ENCODE data around the gene RAD51AP2. TPM values are rescaled to one million over a fixed set of nuclear protein-coding genes. Genes with fewer than 3 reads are reported as not detected.

RAD51AP2 gene
- total and polyA plus RNA-seq, 2 of the 13 experiments (the other 11 are each of a cell fraction or from before 2014, with no cell fraction given): 0.11 to 0.12 TPM

GRCh38 chr2:17539611-17540092 lies 21.4 kb upstream of the RAD51AP2 start (continued):
- peak; percentile 3; the same call in 1 of the 2 replicates for TF ChIP-seq ZNF383 (CRISPR knock-in tag; IDR thresholded peaks at IDR 0.05; ENCODE audit: borderline replicate concordance)
- TF ChIP-seq POLR2A (IDR thresholded peaks at IDR 0.05; ENCODE audit: insufficient read depth in 1 of 2, low read depth in 2 of 2, low read length in 2 of 2): peak; percentile 34 to 65
- 0 out of 2 replicates have a peak, but pooled peaks have one; percentile 2 for TF ChIP-seq PRMT3 (CRISPR knock-in tag; IDR thresholded peaks at IDR 0.05; ENCODE audit: borderline replicate concordance, low read depth)
- TF ChIP-seq ZSCAN25 (CRISPR knock-in tag; IDR thresholded peaks at IDR 0.05): no peak
- no peak for TF ChIP-seq ZNF782 (CRISPR knock-in tag; IDR thresholded peaks at IDR 0.05; ENCODE audit: borderline replicate concordance)
- TF ChIP-seq ZFP62 (CRISPR knock-in tag; IDR thresholded peaks at IDR 0.05): no peak
- peak; percentile 90 for TF ChIP-seq DRAP1 (CRISPR knock-in tag; IDR thresholded peaks at IDR 0.05)
- no peak for TF ChIP-seq NFRKB (IDR thresholded peaks at IDR 0.05)
- no peak for TF ChIP-seq NFYC (CRISPR knock-in tag; IDR thresholded peaks at IDR 0.05)
- no peak for TF ChIP-seq ZNF781 (CRISPR knock-in tag; IDR thresholded peaks at IDR 0.05; ENCODE audit: borderline replicate concordance, not compliant biosample characterization)
- no peak for TF ChIP-seq ZBTB21 (CRISPR knock-in tag; IDR thresholded peaks at IDR 0.05)
- TF ChIP-seq CCAR2 (optimal IDR thresholded peaks at IDR 0.05; ENCODE audit: low read depth, low read length): no peak
- TF ChIP-seq HIC2 (CRISPR knock-in tag; IDR thresholded peaks at IDR 0.05; ENCODE audit: low read depth): no peak
- 0 out of 2 replicates have a peak, but pooled peaks have one; percentile 7 for TF ChIP-seq HNF4G (IDR thresholded peaks at IDR 0.05; ENCODE audit: borderline replicate concordance, low read depth, low read length)
- no peak for TF ChIP-seq HNF4G (CRISPR knock-in tag; IDR thresholded peaks at IDR 0.05; ENCODE audit: borderline replicate concordance, low read depth)
- TF ChIP-seq ZBTB34 (CRISPR knock-in tag; IDR thresholded peaks at IDR 0.05): no peak
- 0 out of 2 replicates have a peak, but pooled peaks have one; percentile 7 for TF ChIP-seq RARG (CRISPR knock-in tag; IDR thresholded peaks at IDR 0.05; ENCODE audit: low read depth)
- 0 out of 2 replicates have a peak, but pooled peaks have one; percentile 19 for TF ChIP-seq MAFG (CRISPR knock-in tag; IDR thresholded peaks at IDR 0.05)
- TF ChIP-seq BRD4 (CRISPR knock-in tag; IDR thresholded peaks at IDR 0.05): 0 out of 2 replicates have a peak, but pooled peaks have one; percentile 23
- TF ChIP-seq ZNF350 (CRISPR knock-in tag; IDR thresholded peaks at IDR 0.05; ENCODE audit: borderline replicate concordance, low read depth): no peak
- no peak for TF ChIP-seq ZMYM3 (CRISPR knock-in tag; IDR thresholded peaks at IDR 0.05)
- TF ChIP-seq ZNF138 (CRISPR knock-in tag; IDR thresholded peaks at IDR 0.05; ENCODE audit: low read depth): no peak

All from HepG2 (cell line).